ENCODE results near the gene MOB3C. TPM values are rescaled to one million over a fixed set of nuclear protein-coding genes. Genes with fewer than 3 reads are reported as not detected.
"Not testable (repeated sequence)": the region's sequence is repeated elsewhere in the genome, so short reads cannot be mapped to it uniquely, and the experiment has no call there.

The MOB3C gene
- total RNA-seq = 14.9 TPM
- long read RNA-seq, full-length matches to known transcripts = 21 of 24 reads
- long read RNA-seq, partial matches to known transcripts = 0 of 24 reads
- long read RNA-seq, other reads (novel, unspliced or antisense) = 3 of 24 reads

- intact Hi-C loops (cut with DNase I) = loop anchor here (5.0 kb wide), 2 partner anchors 51 to 101 kb away; partner anchors contain the start of genes ATPAF1 and EFCAB14
- peak; percentile 94 for DNase-seq (ENCODE audit: low spot score)
Measured at GRCh38 chr1:46616277-46617107, at the start of gene MOB3C. Gene MOB3C (minus strand): TSS chr1:46616811. CDS start chr1:46613321, 3,490 bp downstream.

GRCh38 chr1:46665983-46666382 lies 49.4 kb upstream of the MOB3C start:
- DNase-seq (ENCODE audit: low spot score) = no peak
- intact Hi-C loops (cut with DNase I) = loop anchor here (5.0 kb wide), 2 partner anchors 49 to 134 kb away; partner anchors contain the start of gene MOB3C

- intact Hi-C loops (cut with DNase I) = not testable (repeated sequence)
Measured at GRCh38 chr1:46662919-46663318, 46.3 kb upstream of the MOB3C start.

GRCh38 chr1:46660116-46660515 lies 43.5 kb upstream of the MOB3C start:
- DNase-seq (ENCODE audit: low spot score); intact Hi-C loops (cut with DNase I): not testable (repeated sequence)

More at GRCh38 chr1:46662919-46663318, 46.3 kb upstream of the MOB3C start:
- DNase-seq (ENCODE audit: low spot score) = not testable (repeated sequence)

GRCh38 chr1:46659307-46659870 lies 42.8 kb upstream of the MOB3C start:
- intact Hi-C loops (cut with DNase I) = no loop called here
- DNase-seq (ENCODE audit: low spot score) = no peak

GRCh38 chr1:46657775-46658174 lies 41.2 kb upstream of the MOB3C start:
- intact Hi-C loops (cut with DNase I) = no loop called here
- DNase-seq (ENCODE audit: low spot score) = no peak

- intact Hi-C loops (cut with DNase I) = no loop called here
- no peak for DNase-seq (ENCODE audit: low spot score)
Measured at GRCh38 chr1:46656643-46657042, 40.0 kb upstream of the MOB3C start.

- intact Hi-C loops (cut with DNase I) = no loop called here
Measured at GRCh38 chr1:46655848-46656247, 39.2 kb upstream of the MOB3C start.

GRCh38 chr1:46654698-46655097 lies 38.1 kb upstream of the MOB3C start:
- DNase-seq (ENCODE audit: low spot score); intact Hi-C loops (cut with DNase I): not testable (repeated sequence)

More at GRCh38 chr1:46655848-46656247, 39.2 kb upstream of the MOB3C start:
- DNase-seq (ENCODE audit: low spot score) = no peak

GRCh38 chr1:46654012-46654411 lies 37.4 kb upstream of the MOB3C start:
- no peak for DNase-seq (ENCODE audit: low spot score)
- intact Hi-C loops (cut with DNase I) = no loop called here

GRCh38 chr1:46653405-46653958 lies 36.9 kb upstream of the MOB3C start:
- intact Hi-C loops (cut with DNase I) = no loop called here

GRCh38 chr1:46652321-46653100 lies 35.9 kb upstream of the MOB3C start:
- intact Hi-C loops (cut with DNase I) = no loop called here
- no peak for DNase-seq (ENCODE audit: low spot score)

More at GRCh38 chr1:46653405-46653958, 36.9 kb upstream of the MOB3C start:
- no peak for DNase-seq (ENCODE audit: low spot score)

GRCh38 chr1:46651152-46651551 lies 34.5 kb upstream of the MOB3C start:
- intact Hi-C loops (cut with DNase I); DNase-seq (ENCODE audit: low spot score): not testable (repeated sequence)

GRCh38 chr1:46650491-46650890 lies 33.9 kb upstream of the MOB3C start:
- intact Hi-C loops (cut with DNase I) = no loop called here
- DNase-seq (ENCODE audit: low spot score) = no peak

- intact Hi-C loops (cut with DNase I) = no loop called here
- no peak for DNase-seq (ENCODE audit: low spot score)
Measured at GRCh38 chr1:46649764-46650163, 33.2 kb upstream of the MOB3C start.

GRCh38 chr1:46647611-46648010 lies 31.0 kb upstream of the MOB3C start:
- intact Hi-C loops (cut with DNase I) = no loop called here

GRCh38 chr1:46646844-46647243 lies 30.2 kb upstream of the MOB3C start:
- DNase-seq (ENCODE audit: low spot score) = no peak
- intact Hi-C loops (cut with DNase I) = no loop called here

More at GRCh38 chr1:46647611-46648010, 31.0 kb upstream of the MOB3C start:
- no peak for DNase-seq (ENCODE audit: low spot score)

GRCh38 chr1:46646331-46646730 lies 29.7 kb upstream of the MOB3C start:
- DNase-seq (ENCODE audit: low spot score) = no peak
- intact Hi-C loops (cut with DNase I) = no loop called here

GRCh38 chr1:46645815-46646214 lies 29.2 kb upstream of the MOB3C start:
- intact Hi-C loops (cut with DNase I) = no loop called here

More at GRCh38 chr1:46645815-46646214, 29.2 kb upstream of the MOB3C start:
- no peak for DNase-seq (ENCODE audit: low spot score)

All from cardiac septum (tissue), 1 donor.